Measurements from ENCODE around the gene SORL1.
"Not testable (repeated sequence)": the region's sequence is repeated elsewhere in the genome, so short reads cannot be mapped to it uniquely, and the experiment has no call there.

The SORL1 gene

GRCh38 chr11:121478895-121479697 is 27.0 kb downstream of the SORL1 start:
- POLR2A ChIA-PET, result no interaction called here
- peak; percentile 25 for DNase-seq (ENCODE audit: extremely low spot score)
- TF ChIP-seq NFRKB (IDR thresholded peaks at IDR 0.05), result no peak
- TF ChIP-seq FOXA1 (IDR thresholded peaks at IDR 0.05), result no peak
- TF ChIP-seq ZNF384 (IDR thresholded peaks at IDR 0.05), result no peak
- TF ChIP-seq FOXK2 (IDR thresholded peaks at IDR 0.05), result no peak
- no peak for TF ChIP-seq L3MBTL2 (conservative IDR thresholded peaks at IDR 0.05)
- no peak for TF ChIP-seq SP1 (IDR thresholded peaks at IDR 0.05)
- no peak for TF ChIP-seq LEF1 (IDR thresholded peaks at IDR 0.05; ENCODE audit: borderline replicate concordance)
- no peak for TF ChIP-seq ELF4 (IDR thresholded peaks at IDR 0.05)
- no peak for TF ChIP-seq PKNOX1 (IDR thresholded peaks at IDR 0.05)
- CTCF ChIA-PET, result no interaction called here

DNA sequence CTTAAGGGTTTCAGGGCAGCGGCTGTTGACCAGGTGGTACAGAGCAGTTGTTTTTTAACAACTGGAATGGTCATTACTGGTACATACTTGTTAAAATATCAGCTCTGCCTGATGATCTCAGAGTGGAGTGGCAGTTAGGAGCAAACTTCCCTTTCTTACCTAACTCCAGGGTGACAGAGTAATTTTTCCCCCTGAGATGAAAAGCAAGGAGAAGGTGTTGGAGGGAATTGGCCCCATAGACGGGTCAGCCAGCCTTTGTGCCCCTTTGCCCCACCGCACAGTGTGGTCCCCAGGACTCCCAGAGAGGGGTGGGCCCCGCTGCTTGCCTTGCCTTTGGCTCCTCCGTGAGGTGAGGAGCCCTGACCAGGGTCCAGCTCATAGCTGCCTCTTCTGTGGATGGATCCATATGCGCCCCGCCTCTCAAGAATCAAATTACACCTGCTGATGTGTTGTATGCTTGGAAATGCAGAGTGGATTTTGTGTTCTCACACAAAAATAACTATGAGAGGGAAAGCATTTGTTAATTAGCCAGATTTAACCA is 27.7 kb downstream of the SORL1 start:
- DNase-seq (ENCODE audit: extremely low spot score), result no peak
- ChIA-PET CTCF (no interaction called here), POLR2A (no interaction called here)
- TF ChIP-seq SP1 (IDR thresholded peaks at IDR 0.05) (no peak), HDGF (IDR thresholded peaks at IDR 0.05; ENCODE audit: borderline replicate concordance) (no peak), FOXM1 (IDR thresholded peaks at IDR 0.05; ENCODE audit: borderline replicate concordance) (no peak), SUZ12 (IDR thresholded peaks at IDR 0.05) (no peak), FOXA1 (IDR thresholded peaks at IDR 0.05) (no peak), ELF4 (IDR thresholded peaks at IDR 0.05) (no peak), NFRKB (IDR thresholded peaks at IDR 0.05) (no peak), LEF1 (IDR thresholded peaks at IDR 0.05; ENCODE audit: borderline replicate concordance) (no peak), BHLHE40 (IDR thresholded peaks at IDR 0.05; ENCODE audit: borderline replicate concordance) (no peak), FOXK2 (IDR thresholded peaks at IDR 0.05) (no peak), L3MBTL2 (conservative IDR thresholded peaks at IDR 0.05) (no peak)

DNA sequence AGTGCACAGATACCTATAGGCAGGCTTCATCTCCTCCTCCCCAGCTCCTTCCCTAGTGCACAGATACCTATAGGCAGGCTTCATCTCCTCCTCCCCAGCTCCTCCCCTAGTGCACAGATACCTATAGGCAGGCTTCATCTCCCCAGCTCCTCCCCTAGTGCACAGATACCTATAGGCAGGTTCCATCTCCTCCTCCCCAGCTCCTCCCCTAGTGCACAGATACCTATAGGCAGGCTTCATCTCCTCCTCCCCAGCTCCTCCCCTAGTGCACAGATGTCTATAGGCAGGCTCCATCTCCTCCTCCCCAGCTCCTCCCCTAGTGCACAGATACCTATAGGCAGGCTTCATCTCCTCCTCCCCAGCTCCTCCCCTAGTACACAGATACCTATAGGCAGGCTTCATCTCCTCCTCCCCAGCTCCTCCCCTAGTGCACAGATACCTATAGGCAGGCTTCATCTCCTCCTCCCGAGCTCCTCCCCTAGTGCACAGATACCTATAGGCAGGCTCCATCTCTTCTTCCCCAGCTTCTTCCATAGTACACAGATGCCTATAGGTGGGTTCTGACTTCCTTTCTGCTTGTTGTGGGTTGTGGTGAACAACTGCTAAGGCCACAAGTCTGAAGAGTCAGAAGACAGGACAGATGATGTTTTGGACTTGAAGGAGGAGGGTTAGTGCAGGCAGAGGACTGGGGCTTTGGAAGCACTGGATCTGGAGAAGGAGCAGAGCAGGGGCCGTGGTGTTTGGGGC is 29.5 kb downstream of the SORL1 start:
- DNase-seq (ENCODE audit: extremely low spot score); CTCF ChIA-PET: not testable (repeated sequence)
- POLR2A ChIA-PET, result interaction anchor here (0.6 kb wide), 1 partner anchor 287 kb away, joined by 3 read pairs; no protein-coding TSS in a partner anchor

DNA sequence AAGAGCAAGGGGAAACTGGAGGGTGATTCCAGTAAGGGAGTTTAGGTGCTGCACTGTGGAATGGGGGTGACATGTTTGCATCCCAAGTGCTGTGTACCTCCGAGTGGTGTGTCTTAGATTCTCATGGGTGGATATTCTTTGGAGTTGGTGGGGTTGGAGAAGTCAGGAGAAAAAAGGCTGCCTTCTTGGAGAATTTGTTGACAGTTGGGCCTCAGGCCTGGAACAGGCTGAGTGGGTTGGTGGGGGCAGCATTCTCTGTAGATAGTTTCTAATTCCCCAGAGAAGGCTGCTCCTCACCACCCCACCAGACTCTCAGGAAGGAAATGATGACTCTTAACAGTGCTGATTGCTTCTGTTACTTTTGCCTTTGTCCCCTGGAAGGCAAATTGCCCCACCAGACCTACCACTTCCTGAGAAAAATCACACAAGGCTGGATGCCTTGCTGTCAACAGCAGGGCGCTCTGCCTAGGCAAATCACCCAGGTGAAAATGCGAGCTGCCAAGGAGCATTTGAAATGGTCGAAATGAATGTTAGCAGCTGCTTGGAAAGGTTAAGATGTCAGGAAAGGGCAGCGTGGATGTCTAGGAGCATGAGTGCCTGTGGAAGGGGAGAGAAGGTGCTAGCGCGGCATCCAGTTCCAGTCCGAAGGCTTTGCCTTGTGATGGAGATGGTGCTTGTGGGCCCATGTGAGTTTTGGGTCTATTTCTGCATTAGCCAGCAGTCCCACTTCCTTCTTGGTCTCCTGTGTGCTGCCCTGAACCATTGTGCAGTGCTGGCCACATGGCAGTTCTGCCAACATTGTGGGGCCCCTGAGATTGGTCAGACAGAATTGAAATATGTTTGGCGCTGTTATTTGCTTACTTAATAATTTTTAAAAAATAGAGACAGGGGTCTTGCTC is 30.4 kb downstream of the SORL1 start:
- ChIA-PET CTCF (no interaction called here), POLR2A (no interaction called here)
- no peak for DNase-seq (ENCODE audit: extremely low spot score)
- TF ChIP-seq LEF1 (IDR thresholded peaks at IDR 0.05; ENCODE audit: borderline replicate concordance), result no peak
- no peak for TF ChIP-seq SUZ12 (IDR thresholded peaks at IDR 0.05)
- TF ChIP-seq BHLHE40 (IDR thresholded peaks at IDR 0.05; ENCODE audit: borderline replicate concordance), result no peak
- TF ChIP-seq HDGF (IDR thresholded peaks at IDR 0.05; ENCODE audit: borderline replicate concordance), result no peak
- no peak for TF ChIP-seq ARNT (IDR thresholded peaks at IDR 0.05)
- no peak for TF ChIP-seq TARDBP (IDR thresholded peaks at IDR 0.05)
- no peak for TF ChIP-seq ZNF384 (IDR thresholded peaks at IDR 0.05)
- TF ChIP-seq NFRKB (IDR thresholded peaks at IDR 0.05), result no peak
- no peak for TF ChIP-seq FOXM1 (IDR thresholded peaks at IDR 0.05; ENCODE audit: borderline replicate concordance)
- no peak for TF ChIP-seq FOXK2 (IDR thresholded peaks at IDR 0.05)
- TF ChIP-seq SP1 (IDR thresholded peaks at IDR 0.05), result no peak
- no peak for TF ChIP-seq L3MBTL2 (conservative IDR thresholded peaks at IDR 0.05)
- TF ChIP-seq ELF4 (IDR thresholded peaks at IDR 0.05), result no peak

- POLR2A ChIA-PET, result no interaction called here
- CTCF ChIA-PET, result interaction anchor here (0.6 kb wide), 1 partner anchor 37 kb away, joined by 3 read pairs; no protein-coding TSS in a partner anchor
- TF ChIP-seq SP1 (IDR thresholded peaks at IDR 0.05) (no peak), ARNT (IDR thresholded peaks at IDR 0.05) (no peak), FOXK2 (IDR thresholded peaks at IDR 0.05) (no peak), LEF1 (IDR thresholded peaks at IDR 0.05; ENCODE audit: borderline replicate concordance) (no peak), FOXA1 (IDR thresholded peaks at IDR 0.05) (no peak), ELF4 (IDR thresholded peaks at IDR 0.05) (no peak), BHLHE40 (IDR thresholded peaks at IDR 0.05; ENCODE audit: borderline replicate concordance) (no peak), FOXM1 (IDR thresholded peaks at IDR 0.05; ENCODE audit: borderline replicate concordance) (no peak), PKNOX1 (IDR thresholded peaks at IDR 0.05) (no peak)
- no peak for DNase-seq (ENCODE audit: extremely low spot score)
These were observed 31.8 kb downstream of the SORL1 start for GRCh38 chr11:121483805-121484480.

DNA sequence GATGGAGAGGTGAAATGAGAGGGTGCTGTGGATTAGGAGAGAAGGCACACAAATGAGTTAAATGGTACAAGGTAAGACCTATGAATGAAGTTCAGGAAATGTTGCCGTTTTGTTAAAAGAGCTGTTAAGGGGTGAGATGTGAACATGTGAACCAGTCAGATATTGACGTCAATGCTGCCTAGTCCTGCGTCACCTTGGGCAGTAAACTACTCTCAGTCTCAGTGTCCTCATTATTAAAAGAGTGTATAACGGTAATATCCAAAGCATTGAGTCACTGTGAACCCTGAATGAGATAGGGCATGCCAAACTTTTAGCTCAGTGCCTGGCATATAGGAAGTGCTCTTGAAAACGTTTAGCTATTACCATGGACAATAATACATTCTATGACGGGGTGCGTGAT is 33.1 kb downstream of the SORL1 start:
- ChIA-PET CTCF (interaction anchor here (0.7 kb wide), 1 partner anchor 22 kb away, joined by 3 read pairs; no protein-coding TSS in a partner anchor), POLR2A (no interaction called here)
- no peak for TF ChIP-seq FOXA1 (IDR thresholded peaks at IDR 0.05)
- no peak for TF ChIP-seq NFRKB (IDR thresholded peaks at IDR 0.05)
- TF ChIP-seq ZNF384 (IDR thresholded peaks at IDR 0.05), result no peak
- no peak for TF ChIP-seq CTBP1 (IDR thresholded peaks at IDR 0.05; ENCODE audit: borderline replicate concordance)
- TF ChIP-seq FOXK2 (IDR thresholded peaks at IDR 0.05), result no peak
- no peak for TF ChIP-seq SP1 (IDR thresholded peaks at IDR 0.05)
- no peak for DNase-seq (ENCODE audit: extremely low spot score)
